Activated CD4-positive, alpha-beta T cell treated with anti-CD3 and anti-CD28 coated beads for 4 hours (primary cell): ENCODE results near the gene GRB10.

Experiments used
- DNase-seq, 2 donors: peaks; one replicate each; pipeline ENCODE4 v3.0.0-alpha.2; 2020

Gene GRB10

DNA sequence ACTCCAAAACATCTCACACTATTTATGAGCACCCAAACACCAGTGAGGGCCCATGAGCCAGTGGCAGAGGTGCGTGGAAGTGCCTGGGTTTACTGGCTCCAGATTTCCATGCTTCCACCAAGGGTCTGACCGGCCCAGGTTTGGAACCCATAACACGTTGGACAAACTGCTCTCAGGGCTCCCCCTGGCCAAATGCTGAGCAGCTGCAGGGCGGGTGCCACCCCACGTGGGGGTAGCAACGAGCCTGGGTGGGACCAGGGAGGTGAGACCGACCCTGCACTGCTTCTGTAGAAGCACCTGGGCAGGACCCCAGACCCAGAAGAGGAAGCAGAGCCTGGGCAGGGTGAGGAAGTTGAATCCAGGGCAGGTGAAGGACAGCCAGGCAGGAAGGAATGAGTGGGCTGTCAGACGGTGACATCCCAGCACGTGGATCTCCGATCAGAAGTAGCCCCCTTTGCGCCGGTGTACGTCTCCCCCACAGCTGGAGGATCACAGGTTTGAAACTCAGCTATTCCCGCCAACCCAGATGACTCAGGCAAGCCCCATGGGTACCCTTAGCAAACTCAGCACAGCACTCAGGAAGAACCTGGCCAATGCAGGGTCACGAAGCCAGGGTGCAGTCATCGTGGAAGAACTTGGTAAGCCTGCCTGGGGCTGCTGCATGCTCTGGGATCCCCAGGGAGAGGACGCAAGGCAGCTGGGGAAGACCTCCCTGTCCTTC, 117.1 kb downstream of the GRB10 start:
- no peak for DNase-seq

DNA sequence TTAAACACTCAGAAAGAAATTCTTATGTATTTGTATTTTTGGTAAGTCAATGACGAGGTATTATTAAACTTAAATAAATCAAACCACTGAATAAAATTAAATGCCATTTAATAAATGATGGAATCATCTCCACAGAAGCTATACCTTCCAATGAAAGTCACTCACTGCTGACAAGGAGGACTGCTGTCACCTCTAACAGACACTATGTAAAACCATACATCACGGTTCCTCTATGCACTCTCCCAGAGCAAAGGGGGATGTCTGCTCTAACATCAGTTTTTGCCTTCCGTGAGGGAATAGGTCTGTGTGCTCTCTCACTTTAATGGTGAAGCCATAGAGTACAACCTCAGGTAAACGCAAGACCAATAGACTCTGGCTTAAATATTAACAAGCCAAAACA, 117.8 kb downstream of the GRB10 start:
- DNase-seq = no peak

DNA sequence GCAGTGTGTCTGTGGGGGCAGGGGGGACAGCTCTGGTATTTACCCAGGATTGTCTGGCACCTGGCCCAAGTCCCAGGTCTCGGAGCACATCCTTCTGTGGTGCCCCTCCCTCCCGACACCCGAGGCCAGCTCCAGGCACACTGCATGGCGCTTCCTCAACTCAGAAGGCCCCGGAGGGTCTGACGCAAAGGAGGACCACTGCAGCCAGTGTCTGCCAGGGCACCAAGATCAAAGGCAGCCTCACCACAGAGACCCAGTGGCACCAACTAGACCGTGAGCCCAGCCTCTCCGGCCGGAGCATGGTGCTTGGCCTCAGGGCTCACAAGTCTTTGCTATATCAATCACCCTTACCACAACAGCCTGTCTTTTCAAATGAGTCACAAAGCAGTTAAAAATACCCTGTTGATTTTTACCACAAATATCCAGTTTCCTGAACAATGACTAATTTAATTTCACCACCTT, 118.2 kb downstream of the GRB10 start:
- no peak for DNase-seq

DNA sequence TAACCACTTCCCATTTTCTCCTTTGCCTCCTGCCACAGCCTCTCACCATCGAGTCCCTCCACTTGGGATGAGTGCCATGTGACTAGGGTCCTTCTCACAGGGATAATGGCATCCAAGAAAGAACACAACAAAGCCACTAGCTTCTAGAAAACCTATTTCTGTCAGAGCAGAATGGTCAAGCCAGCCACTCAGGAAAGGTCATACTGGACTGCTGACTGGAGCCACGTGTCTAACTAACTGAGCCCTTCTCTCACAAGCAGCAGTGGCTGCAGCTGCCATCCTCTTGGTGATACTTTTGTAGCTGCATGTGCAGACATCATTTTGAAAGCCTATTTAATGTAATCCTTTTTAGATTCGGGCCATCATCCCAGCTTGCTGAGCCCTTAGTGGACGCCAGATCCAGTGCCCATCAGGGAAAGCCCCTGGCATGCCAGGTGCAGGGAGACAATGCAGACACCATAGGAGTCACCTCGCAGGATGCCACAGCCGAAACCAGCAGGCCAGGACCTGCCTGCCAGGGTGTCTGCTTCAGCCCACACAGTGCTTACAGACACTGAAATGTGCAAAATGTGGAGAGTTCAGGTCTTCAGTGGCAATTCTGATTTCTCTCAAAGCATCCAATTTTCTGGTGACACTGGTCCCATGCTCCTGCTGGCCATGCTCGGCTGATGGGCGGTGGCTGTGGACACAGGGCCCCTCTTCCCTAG, 119.1 kb downstream of the GRB10 start:
- no peak for DNase-seq

DNA sequence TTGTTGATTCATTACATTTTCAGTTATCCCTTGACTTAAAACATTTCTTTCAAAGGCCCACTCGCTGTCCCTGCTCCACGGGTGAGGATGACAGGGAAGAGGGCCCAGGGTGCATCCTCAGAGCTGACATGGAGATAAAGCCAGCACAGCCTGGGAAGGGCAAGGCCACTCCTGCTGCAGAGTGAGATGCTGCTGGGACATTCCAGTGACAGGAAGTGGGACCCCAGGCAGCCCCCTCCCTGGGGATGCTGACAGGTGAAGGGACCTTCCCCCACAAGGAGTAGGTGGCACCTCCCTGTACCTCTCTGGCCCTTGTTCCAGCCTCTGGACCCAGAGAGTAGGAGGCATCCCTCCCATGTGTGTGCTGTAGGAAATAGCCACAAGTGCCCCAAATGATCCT, 119.7 kb downstream of the GRB10 start:
- DNase-seq = no peak

DNA sequence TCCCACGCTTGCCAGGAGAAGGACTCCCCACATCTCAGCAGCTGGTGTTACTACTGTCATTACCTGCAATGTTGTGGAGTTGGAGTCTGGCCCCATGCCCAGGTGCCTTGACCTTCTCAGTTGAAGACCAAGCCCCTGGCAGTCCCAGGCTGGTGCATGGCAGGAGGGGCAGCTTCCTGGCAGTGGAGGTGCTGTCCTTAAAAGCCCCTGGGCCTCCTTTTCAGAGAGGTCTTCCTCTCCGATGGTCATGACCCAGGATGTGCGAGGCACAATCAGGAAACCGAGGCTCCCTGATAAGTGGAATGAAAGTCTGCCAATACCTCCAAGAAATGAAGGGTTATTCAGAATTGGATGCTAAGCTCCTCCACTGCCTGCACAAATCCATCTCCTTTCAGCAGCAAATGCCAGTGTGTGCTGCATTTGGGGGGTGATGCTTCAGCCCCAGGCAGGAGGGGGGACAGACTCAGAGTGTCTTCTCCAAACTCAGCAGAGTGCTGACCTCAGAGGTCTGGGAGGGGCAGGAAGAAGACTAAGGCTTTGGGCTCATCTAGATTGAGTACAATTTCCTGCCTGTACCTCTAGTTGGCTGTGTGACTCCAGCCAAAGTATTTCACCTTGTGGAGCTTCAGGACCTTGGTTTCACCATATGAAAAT, 120.5 kb downstream of the GRB10 start:
- DNase-seq = peak in 1 of 2 donors; percentile 16

DNA sequence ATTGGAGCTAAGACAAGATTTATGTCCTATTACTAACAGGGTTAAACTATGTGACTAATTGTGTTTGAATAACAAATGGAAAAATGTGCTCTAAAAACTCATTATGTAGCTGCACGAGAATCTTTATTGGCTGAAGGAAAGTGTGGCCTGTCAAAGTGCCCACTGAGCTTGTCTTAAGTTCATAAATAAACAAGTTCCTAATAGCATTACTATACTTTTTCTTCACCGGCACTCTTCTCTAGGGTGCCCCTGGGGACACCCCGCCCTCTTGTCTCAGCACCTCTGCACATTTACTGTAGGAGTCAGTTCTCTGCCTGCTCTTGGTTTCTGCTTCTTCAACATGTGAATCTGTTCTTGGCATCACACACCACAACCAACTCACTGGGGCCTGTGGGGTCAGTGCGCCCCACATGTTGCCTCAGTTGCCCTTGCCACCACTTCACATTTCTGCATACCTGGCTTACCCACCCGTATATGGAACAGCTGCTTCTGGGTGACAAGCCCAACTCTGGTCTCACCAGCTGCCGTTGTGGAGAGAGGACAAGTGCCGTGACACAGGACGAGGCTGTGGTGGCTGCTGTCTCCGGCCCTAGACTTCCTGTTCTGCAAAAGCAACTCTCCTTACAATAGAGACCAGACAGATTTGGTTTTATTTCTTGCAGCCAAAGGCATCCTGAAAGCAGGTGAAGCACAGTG, 121.2 kb downstream of the GRB10 start:
- DNase-seq = no peak

DNA sequence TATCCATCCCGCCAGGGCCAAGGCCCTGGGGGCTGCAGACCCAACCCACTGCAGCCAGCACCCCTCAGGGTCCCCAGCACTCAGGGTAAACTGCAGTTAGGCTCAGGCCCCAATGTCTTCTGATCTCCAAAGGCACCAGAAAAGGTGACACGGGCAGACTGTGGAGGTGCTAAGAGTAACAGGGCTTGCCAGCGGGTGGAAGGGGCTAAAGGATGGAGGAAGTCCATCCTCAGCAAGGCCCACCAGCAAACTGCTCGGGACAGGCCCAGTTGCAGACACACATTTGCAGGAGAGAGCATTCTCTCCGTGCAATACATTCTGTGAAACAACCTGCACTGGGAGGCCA, 121.9 kb downstream of the GRB10 start:
- no peak for DNase-seq

DNA sequence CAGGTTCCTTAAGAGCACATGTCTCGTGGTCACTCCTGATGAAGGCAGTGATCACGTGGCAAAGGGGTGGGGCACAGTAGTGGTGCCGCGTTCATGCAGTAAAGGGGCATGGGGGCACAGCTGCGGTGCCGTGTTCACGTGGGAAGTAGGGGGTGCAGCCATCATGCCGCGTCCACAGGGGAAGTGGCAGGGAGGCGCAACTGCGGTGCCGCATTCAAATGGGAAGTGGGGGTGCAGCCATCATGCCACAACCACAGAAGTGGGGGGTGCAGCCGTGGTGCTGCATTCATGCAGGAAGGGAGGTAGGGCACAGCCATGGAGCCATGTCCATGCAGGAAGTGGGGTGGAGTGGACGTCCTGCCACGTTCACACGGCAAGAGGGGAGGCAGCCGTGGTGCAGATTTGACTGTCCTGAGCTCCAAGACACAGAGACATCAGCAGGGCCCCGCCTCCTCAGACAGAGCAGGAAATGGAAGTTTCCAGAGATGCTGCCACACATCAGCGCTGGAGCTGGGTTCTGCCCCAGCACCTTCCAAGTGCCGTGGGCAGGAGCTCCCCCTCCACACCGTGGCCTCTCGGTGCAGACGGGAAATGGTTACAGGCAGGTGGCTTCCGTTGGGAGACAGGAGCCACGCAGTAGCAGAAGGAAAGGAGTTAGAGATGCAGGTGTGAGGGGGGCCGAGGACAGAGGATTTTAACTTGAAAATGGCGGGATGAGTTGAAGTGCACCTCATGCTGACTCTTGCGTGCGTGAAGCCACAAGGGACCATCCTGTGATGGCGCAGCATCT, 122.5 kb downstream of the GRB10 start:
- DNase-seq = peak; percentile 41 to 44

DNA sequence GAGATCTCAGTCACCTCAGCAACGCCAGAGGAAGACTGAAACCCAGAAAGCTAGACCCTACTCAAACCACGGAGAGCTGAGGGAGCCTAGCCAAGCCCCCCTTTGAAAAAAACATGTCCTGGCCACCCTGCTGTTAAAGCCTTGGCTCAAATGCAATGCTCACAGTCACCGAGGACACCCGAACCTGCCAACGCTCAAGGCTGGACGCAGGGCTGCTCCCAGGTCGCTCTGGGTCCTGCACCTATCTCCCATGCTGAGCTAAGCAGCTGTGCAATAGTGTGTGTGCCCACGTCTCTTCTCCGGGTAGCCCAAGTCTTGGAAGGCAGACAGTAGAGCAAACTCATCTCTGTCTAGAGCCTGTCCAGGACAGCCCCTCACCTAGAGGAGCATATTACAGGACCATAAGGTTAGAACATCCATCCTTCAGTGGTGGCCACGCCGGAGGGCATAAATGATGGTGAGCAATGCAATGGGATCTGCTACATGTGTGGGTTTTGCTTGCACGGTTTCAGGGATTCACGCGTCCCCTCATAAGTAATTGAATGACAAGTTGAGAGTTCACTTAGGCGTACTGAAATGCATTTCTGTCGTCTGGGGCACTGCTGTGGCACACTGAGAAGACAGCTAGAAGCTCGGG, 123.2 kb downstream of the GRB10 start:
- no peak for DNase-seq

DNA sequence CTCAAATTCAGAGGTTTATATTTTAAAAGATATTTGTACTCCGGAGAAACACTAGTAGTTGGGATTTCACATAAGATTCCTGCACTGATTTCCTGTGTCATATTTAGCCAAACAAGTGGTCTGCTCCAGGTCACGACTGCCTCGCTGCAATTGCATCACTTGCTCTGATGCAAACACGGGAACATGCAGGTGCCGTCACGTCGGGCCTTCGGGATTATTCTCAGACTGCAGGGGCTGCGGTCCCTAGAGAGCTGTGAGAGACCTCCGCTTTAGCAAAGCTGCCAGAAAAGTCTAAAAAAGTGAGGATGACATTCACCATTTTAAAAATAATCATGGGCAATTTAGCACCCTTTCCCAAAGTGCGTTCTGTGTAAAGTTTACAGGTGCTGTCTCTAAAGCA, 124.0 kb downstream of the GRB10 start:
- DNase-seq = no peak

DNA sequence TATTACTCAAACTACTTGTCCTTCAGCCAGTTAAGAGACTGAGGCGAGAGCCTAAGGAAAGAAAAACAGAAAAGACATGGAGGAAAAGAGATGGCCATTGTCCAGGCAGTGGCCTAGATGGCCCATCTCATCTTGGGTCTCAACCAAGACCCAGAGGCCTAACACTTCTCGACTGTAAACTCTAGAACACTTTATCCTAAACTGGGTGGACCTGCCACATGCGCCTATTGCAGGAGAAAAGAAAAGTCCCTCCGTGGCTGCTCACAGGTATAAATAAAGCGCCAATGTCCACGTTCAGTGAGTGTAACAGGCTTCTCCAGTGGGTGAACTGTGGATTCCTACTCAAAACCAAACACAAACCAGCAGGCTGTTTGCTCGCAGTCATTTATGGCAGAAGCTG, 124.8 kb downstream of the GRB10 start:
- no peak for DNase-seq

DNA sequence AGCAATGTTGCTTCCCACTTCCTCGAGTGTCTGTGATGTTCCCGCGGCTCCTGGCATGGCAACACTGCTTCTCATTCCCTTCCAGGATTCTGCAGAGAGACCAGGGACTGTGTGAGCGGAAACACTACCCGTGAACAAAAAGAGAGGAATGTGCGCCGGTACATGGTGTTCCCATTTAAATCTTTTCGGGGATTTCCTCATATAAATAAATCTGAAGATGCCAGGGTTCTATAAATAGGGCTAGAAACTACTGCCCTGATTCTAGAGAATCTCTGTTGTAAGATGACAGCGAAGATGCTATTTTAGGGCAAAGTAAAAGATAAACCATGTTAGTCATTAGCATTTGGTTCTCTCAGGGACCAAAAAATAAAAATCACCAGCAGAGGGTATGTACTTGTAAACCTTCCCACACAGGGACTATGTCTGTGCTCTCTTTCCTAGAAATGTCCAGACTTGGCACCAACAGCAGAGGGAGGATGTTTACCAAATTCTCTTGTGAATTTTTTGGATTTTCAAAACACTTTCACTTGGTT, 125.3 kb downstream of the GRB10 start:
- DNase-seq = no peak

DNA sequence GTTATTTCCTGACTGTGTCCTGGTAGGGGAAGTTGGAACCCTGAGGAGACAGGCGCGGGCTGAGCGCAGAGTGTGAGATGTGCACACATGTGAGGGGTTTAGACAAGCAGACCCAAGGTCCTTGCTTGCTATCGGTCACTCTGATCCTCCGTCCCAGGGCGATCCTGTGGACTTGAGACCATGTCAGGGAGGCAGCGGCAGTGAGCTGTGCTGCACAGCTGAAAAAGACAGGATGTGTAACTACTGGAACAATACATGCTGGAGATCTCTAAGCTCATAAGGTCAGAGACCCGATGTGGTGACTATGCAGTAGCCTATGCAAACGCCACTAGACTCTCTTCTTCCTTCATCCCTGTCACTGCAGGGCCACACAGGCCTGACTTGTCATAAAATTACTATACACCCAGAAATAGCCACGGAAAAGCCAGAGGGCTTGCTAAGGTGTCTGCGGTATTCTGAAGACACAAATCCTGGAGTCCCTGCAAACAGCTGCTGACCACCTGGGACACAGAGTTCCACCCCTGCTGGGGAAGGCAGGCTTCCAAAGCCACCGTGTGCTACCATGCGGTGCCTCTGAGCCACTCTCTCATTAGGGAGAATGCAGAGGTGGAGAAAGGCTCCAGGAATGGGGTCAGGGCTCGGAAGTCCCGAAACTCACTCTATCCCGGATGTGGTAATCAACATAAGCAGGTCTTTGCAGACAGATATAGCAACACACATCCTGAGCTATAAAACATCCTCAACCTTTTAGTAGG, 126.4 kb downstream of the GRB10 start:
- no peak for DNase-seq

DNA sequence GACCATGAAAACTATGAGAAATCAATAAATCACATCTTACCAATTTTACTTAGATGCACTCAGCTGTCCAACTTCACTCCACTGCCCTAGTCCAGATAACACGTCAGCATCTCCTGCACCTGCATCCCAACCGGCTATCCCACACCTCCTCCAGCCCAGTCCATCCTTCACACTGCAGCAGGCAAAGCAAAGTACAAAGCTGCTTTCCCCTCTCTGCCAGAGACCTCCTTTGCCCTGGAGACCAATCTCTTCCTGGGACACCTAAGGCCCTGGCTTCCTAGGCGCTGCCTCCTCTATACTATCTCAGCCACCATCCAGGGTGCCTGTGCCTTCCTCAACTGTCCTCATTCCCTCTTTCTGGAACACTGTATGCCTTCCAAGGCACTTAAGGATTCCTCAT, 127.2 kb downstream of the GRB10 start:
- DNase-seq = no peak

DNA sequence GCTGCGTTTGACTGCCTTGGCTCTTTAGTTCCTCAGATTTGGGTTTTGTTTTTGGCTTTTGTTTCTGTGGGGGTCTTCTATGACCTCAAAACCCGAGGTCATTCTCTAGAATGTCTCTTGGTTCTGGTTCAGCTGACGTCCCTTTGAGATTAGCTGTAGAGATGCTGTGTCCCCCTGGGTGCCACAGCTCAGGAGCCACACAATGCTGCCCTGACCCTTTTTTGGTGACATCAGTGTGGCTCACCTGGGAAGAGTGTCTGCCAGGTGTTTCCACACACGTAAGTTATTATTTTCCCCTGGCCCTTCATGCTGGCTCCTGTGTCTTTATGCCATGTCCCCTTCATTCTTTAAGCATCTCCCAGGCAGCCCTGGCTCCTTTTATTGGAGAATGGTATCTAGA, 127.7 kb downstream of the GRB10 start:
- no peak for DNase-seq

DNA sequence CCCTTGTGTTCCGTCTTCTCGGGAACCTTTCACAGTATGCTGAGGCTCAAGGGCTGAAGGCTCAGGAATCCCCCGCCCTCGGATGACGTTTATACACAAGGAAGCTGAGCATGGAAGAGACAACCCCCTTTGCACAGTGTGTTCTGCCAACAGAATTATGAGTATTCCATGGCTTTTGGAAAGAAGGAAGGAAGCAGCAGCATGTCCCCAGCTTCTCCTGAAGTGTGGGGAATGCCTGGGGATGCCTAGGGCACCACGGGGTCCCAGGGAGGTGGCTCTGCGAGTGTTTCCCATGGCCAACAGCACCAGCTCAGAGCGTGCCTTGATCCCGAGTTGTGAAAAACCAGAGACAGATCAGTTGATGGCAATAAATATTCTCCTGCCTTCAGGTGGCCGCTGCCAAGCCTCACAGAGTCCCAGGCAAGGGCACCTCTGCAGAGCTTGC, 128.7 kb downstream of the GRB10 start:
- DNase-seq = no peak

DNA sequence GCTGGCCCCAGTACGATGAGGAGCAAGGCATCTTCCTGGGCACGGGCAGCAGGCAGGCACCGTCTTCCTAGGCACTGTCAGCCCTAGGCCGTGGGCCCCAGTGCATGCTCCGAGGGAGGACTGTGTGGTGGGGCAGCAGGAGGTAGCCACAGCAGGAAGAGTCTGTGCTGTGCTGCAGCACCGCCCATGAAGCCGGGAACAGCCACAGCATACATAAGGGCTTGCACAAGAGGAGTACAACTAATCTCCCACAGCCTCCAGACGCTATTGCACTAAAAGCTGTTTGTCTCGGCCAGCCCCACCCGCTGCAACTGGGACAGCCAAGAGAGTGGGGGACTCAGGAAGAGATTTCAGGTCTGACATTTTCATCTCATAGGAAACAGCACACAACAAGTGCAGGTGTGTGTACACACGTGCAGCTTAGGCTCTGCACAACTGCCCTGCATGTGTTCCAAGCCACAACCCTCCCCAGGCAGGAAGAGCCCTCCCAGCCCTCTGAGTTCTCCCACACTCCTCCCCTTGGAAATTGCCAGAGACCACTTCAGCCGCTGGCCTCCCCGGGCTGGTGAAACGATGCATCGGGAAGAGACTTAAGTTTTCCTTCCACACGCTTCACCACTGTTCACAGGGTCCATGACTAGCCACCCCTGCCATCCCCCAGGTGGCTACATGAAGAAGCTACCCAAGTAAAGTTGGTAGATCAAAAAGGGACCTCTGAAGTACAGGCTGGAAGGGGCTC, 129.4 kb downstream of the GRB10 start:
- DNase-seq = no peak

DNA sequence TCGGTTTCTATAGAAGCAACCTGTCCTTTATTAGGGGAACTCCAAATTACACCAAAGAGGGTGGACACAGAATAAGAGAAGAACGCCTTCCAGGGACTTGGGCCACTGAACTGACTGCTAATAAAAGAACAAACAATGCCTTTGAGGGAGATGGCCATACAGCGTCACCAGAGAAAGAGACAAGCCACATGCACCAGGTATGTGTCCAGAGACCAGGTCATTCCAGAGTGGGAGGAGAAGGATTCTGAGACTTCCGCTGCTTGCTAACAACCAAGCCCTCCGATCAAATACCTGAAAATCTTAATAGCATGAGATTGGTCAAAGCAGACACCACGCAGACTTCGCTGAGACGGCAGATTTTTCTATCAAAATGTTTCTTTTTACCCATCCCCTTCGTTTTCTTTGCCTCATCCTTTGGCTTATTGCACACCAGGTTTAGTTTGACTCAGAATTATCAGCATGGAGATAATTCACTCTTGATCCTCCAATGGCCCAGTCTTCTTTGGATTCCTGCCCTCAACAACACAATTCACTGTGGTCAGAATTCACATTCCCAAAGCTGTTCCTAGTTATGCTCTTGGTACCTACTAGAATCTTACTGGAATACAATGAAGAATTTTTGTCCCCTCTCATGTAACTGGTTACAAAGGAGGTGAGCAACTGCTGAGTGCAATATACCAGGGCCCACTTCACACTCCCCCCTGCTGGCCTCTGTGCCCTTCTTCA, 130.1 kb downstream of the GRB10 start:
- no peak for DNase-seq
